ENCODE results near the gene FAM222A.

DNA sequence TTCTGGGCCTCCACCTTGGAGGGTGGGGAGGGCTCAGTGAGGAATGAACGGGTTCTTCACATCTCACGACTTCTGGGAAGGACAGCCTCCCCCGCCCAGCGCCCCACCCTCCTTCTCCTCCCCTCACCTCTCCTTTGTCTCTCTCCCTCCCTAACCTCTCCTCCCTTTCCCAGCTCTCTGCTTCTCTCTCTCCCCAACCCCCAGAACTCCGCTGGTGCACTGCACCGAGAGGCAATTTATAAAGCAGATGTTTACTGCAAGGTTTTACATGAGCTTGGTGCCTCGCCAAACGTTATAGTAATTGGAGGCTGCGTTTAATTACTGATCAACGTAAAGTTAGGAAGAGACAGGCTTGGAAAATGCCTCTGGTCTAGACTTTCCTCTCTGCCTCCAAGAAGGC lies 42.9 kb upstream of the FAM222A start:
- TF ChIP-seq, protein P1, sequence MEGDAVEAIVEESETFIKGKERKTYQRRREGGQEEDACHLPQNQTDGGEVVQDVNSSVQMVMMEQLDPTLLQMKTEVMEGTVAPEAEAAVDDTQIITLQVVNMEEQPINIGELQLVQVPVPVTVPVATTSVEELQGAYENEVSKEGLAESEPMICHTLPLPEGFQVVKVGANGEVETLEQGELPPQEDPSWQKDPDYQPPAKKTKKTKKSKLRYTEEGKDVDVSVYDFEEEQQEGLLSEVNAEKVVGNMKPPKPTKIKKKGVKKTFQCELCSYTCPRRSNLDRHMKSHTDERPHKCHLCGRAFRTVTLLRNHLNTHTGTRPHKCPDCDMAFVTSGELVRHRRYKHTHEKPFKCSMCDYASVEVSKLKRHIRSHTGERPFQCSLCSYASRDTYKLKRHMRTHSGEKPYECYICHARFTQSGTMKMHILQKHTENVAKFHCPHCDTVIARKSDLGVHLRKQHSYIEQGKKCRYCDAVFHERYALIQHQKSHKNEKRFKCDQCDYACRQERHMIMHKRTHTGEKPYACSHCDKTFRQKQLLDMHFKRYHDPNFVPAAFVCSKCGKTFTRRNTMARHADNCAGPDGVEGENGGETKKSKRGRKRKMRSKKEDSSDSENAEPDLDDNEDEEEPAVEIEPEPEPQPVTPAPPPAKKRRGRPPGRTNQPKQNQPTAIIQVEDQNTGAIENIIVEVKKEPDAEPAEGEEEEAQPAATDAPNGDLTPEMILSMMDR (IDR thresholded peaks at IDR 0.05), result no peak
- no peak for TF ChIP-seq POLR2A (IDR thresholded peaks at IDR 0.05)

Measured in gastroesophageal sphincter (tissue), 3 donors.